HepG2 (cell line): Measurements from ENCODE around the gene PLB1.

Experiments
- EP300 ChIP-seq, 3 experiments: sonication (generic) in 1 of 3; formaldehyde crosslinking in 1 of 3; IDR thresholded peaks; 2 replicates each; pipeline versions ENCODE4 v1.5.1 to v1.6.1; 2011 to 2020; ENCODE audit warnings: low read depth in 2 of 3, low read length in 2 of 3, borderline replicate concordance in 1 of 3, improper control_type of control experiment in 1 of 3, mild to moderate bottlenecking in 1 of 3, missing genetic modification reagents in 1 of 3, moderate library complexity in 1 of 3
- FLYWCH1 ChIP-seq: sonication (generic); formaldehyde crosslinking; IDR thresholded peaks from 2 replicates; pipeline ENCODE4 v1.8.1; 2023; ENCODE audit warnings: mild to moderate bottlenecking, missing genetic modification reagents
- GFI1 ChIP-seq: sonication (generic); formaldehyde crosslinking; IDR thresholded peaks from 2 replicates; pipeline ENCODE4 v1.5.0; 2020; ENCODE audit warnings: missing genetic modification reagents, mild to moderate bottlenecking, borderline replicate concordance
- POGZ ChIP-seq: sonication (generic); formaldehyde crosslinking; IDR thresholded peaks from 2 replicates; pipeline ENCODE4 v1.4.0; 2020; ENCODE audit warnings: mild to moderate bottlenecking, missing genetic modification reagents
- SRF ChIP-seq: IDR thresholded peaks from 2 replicates; pipeline ENCODE4 v1.6.1; 2011; ENCODE audit warnings: mild to moderate bottlenecking, low read depth, low read length, moderate library complexity
- SRSF9 ChIP-seq: fragments of 200-400 bp; formaldehyde crosslinking; IDR thresholded peaks from 2 replicates; pipeline ENCODE4 v1.6.1; 2018; ENCODE audit warnings: borderline replicate concordance, mild to moderate bottlenecking, low read depth, low read length; ENCODE audit not compliant: insufficient read depth, poor library complexity, severe bottlenecking
- ZNF746 ChIP-seq: sonication (generic); formaldehyde crosslinking; IDR thresholded peaks from 2 replicates; pipeline ENCODE4 v1.8.0; 2022; ENCODE audit warnings: mild to moderate bottlenecking, missing genetic modification reagents
- TF ChIP-seq, protein P1 (sequence below): sonication (generic); formaldehyde crosslinking; IDR thresholded peaks from 2 replicates; pipeline ENCODE4 v1.8.0; 2022; ENCODE audit warnings: missing genetic modification reagents, mild to moderate bottlenecking, moderate library complexity, borderline replicate concordance

DNA sequence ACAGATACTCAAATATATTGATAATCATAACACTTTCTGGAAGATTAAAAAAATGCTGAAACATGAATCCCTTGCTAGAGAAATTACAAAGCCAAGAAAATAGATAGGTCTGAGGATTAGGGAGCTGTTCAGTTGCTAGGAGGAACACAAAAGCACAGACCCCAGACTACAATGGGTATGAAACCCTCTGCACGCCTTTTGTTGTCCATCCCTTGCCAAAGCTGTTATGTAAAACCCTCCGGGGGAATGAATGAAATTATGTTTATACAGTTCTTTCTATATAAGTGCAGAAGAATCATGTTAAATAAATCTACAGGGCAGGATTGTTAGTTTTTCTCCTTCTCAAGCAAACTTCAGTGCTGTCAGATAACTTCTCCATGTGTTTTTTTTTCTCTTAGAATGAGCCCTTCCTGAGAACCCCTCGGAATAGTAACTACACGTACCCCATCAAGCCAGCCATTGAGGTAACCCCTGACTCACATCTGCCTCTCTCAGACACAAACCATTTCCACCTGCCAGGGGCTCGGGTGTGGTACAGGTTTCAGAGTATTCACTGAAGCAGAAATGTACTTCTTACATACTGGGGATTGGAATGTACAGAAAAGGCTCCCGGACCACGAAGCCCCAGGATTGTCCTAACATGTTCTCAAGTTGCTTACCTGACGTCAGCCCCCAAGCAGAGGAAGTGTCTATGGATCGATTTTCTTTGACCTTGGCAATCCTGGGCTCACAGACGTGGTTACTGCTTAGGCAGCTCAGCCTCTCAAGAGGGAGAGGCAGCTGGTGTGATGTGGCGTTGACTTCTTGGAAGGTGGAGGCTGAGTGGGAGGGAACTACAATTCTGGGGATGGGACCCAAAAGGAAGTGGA is 118.0 kb downstream of the PLB1 start:
- TF ChIP-seq, protein P1, sequence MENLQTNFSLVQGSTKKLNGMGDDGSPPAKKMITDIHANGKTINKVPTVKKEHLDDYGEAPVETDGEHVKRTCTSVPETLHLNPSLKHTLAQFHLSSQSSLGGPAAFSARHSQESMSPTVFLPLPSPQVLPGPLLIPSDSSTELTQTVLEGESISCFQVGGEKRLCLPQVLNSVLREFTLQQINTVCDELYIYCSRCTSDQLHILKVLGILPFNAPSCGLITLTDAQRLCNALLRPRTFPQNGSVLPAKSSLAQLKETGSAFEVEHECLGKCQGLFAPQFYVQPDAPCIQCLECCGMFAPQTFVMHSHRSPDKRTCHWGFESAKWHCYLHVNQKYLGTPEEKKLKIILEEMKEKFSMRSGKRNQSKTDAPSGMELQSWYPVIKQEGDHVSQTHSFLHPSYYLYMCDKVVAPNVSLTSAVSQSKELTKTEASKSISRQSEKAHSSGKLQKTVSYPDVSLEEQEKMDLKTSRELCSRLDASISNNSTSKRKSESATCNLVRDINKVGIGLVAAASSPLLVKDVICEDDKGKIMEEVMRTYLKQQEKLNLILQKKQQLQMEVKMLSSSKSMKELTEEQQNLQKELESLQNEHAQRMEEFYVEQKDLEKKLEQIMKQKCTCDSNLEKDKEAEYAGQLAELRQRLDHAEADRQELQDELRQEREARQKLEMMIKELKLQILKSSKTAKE (CRISPR knock-in tag), result no peak
- TF ChIP-seq SRSF9 (no peak), EP300 (IDR thresholded peaks at IDR 0.05; ENCODE audit: low read depth in 2 of 2, low read length in 2 of 2) (no peak), EP300 (CRISPR knock-in tag; IDR thresholded peaks at IDR 0.05; ENCODE audit: borderline replicate concordance) (no peak), ZNF746 (CRISPR knock-in tag) (no peak), GFI1 (CRISPR knock-in tag) (no peak), POGZ (CRISPR knock-in tag) (no peak), FLYWCH1 (CRISPR knock-in tag) (no peak), SRF (no peak)
